Measurements from ENCODE around the gene HDAC9.

DNA sequence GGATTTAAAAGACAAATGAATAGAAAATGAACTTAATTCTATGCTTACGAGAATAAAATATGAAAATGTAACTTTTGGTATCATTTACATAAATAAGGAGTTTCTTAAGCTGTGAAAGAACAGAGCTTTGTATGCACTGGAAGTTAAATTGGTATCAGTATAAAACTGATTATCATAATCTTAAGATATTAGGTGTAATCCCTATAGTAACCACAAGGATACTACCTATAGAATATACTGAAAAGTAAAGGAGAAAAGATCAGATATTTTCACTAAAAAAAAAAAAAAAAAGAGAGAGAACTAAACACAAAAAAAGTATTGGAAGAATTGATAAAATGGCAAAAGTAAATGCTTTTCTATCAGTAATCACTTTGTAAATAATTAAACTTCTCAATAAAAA lies 521.8 kb downstream of the HDAC9 start:
- TF ChIP-seq, protein P1, sequence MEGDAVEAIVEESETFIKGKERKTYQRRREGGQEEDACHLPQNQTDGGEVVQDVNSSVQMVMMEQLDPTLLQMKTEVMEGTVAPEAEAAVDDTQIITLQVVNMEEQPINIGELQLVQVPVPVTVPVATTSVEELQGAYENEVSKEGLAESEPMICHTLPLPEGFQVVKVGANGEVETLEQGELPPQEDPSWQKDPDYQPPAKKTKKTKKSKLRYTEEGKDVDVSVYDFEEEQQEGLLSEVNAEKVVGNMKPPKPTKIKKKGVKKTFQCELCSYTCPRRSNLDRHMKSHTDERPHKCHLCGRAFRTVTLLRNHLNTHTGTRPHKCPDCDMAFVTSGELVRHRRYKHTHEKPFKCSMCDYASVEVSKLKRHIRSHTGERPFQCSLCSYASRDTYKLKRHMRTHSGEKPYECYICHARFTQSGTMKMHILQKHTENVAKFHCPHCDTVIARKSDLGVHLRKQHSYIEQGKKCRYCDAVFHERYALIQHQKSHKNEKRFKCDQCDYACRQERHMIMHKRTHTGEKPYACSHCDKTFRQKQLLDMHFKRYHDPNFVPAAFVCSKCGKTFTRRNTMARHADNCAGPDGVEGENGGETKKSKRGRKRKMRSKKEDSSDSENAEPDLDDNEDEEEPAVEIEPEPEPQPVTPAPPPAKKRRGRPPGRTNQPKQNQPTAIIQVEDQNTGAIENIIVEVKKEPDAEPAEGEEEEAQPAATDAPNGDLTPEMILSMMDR (IDR thresholded peaks at IDR 0.05) = peak; percentile 34; the same call in 1 of the 2 replicates
- TF ChIP-seq RFX5 (IDR thresholded peaks at IDR 0.05; ENCODE audit: low read length) = no peak
- TF ChIP-seq, protein P2, sequence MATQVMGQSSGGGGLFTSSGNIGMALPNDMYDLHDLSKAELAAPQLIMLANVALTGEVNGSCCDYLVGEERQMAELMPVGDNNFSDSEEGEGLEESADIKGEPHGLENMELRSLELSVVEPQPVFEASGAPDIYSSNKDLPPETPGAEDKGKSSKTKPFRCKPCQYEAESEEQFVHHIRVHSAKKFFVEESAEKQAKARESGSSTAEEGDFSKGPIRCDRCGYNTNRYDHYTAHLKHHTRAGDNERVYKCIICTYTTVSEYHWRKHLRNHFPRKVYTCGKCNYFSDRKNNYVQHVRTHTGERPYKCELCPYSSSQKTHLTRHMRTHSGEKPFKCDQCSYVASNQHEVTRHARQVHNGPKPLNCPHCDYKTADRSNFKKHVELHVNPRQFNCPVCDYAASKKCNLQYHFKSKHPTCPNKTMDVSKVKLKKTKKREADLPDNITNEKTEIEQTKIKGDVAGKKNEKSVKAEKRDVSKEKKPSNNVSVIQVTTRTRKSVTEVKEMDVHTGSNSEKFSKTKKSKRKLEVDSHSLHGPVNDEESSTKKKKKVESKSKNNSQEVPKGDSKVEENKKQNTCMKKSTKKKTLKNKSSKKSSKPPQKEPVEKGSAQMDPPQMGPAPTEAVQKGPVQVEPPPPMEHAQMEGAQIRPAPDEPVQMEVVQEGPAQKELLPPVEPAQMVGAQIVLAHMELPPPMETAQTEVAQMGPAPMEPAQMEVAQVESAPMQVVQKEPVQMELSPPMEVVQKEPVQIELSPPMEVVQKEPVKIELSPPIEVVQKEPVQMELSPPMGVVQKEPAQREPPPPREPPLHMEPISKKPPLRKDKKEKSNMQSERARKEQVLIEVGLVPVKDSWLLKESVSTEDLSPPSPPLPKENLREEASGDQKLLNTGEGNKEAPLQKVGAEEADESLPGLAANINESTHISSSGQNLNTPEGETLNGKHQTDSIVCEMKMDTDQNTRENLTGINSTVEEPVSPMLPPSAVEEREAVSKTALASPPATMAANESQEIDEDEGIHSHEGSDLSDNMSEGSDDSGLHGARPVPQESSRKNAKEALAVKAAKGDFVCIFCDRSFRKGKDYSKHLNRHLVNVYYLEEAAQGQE (IDR thresholded peaks at IDR 0.05; ENCODE audit: low read depth, low read length) = no peak
- no peak for TF ChIP-seq TEAD4 (IDR thresholded peaks at IDR 0.05; ENCODE audit: borderline replicate concordance, insufficient read depth)
- TF ChIP-seq MEF2A (IDR thresholded peaks at IDR 0.05; ENCODE audit: borderline replicate concordance, low read depth) = no peak

Data from SK-N-SH (cell line).